ENCODE data around the gene FAM163B.

FAM163B gene

DNA sequence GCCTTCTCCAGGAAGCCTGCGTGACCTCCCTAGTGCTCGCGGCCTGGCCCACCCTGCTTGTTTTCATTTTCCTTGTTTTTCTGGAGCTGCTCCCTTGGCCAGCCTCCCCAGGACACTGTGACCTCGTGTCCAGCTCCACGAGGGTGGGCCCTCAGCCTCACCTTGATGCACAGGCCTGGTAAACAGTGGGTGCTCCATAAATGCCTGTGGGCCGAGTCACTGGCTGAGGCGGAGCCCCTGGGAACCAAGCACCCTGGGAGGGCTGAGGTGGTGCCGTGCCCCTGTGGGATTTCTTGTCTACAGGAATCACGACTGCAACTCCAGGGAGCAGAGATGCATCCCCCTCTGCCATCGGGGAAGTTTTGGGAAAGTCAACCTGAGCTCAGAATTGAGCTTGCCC, 17.2 kb downstream of the FAM163B start:
- Histone ChIP-seq H3K4me1 (ENCODE audit: control insufficient read depth, insufficient read depth, low read length) (no peaks in the 10 kb centered on the region), H3K27me3 (ENCODE audit: control insufficient read depth, insufficient read depth, low read length) (peaks cover 23% of the 10 kb centered on the region), H3K36me3 (ENCODE audit: insufficient read depth, low read length) (no peaks in the 10 kb centered on the region), H3K4me3 (ENCODE audit: low read length) (no peak overlapping the region), H3K9ac (ENCODE audit: low read depth, low read length) (no peak overlapping the region), H3K9me3 (replicated peaks; ENCODE audit: low read length) (no peaks in the 10 kb centered on the region), H3K4me2 (ENCODE audit: low read length) (no peak overlapping the region)

DNA sequence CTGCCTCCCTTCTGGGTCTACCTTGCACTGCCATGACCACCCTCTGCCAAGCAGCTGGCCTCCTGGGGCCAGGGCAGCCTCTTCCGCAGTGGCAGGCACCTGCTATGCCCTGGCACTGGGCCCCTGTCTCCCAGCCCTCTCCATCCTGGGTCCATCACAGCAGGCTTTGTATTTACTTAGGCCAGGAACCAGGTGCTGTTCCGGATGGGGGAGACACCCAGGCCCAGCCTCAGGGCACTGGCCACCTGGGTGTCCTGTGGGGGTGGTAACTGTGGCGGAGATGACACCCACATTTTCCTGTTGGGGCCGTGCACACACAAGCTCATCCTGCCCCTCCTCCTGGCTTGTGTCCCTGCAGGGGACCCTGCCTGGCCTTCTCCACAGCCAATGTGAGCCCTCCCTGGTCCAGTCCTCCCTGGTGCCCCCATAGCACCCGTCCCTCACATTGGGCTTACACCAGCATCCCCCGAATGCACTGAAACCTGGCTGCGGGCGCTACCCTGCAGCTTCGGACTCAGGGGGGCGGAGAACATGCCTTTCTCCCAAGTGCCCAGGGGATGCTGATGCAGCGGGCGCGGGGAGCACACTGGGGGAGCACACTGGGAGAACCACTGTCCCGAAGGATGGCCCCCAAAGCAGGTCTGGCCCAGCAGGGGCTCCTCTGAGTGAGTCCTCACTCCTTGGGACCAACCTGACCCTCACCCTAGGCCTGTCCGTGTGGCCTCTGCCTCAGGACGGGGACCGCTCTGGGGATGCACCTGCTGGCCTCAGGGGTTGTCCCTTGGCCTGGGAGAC, 17.9 kb downstream of the FAM163B start:
- Histone ChIP-seq H3K9ac (ENCODE audit: low read depth, low read length) (no peak overlapping the region), H3K27me3 (ENCODE audit: control insufficient read depth, insufficient read depth, low read length) (peaks cover 30% of the 10 kb centered on the region)

DNA sequence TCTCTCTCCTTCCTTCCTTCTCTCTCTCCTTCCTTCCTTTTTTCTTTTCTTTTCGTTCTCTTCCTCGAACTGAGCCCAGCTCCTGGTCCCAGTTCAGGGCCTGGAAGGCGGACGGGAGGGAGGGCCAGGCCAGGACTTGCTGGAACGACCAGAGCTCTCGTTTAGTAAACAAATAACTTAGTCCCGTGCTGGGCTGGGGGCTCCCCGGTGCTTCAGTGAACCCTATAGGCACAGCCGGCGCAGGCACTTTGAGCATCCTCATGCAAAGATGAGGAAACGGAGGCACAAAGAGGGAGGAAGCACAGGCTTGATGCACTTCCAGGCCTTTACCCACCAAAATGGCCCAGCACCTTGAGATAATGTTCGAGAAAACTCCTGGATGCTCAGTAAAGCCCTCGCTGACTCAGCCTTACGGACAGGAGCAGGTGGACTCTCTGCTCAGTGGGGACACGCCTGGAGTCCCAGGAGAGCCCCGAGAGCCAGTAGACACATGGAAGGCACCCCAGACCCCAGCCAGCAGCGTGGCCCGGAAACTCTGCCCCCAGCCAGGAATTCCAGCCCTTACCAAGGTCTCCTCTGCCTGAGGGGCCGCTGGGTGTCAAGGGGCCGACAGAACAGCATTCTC, 18.8 kb downstream of the FAM163B start:
- no peak overlapping the region for H3K4me2 ChIP-seq (ENCODE audit: low read length)
- H3K9me3 ChIP-seq (replicated peaks; ENCODE audit: low read length), result no peaks in the 10 kb centered on the region
- H3K9ac ChIP-seq (ENCODE audit: low read depth, low read length), result no peak overlapping the region
- no peaks in the 10 kb centered on the region for H3K36me3 ChIP-seq (ENCODE audit: insufficient read depth, low read length)
- no peak overlapping the region for H3K4me3 ChIP-seq (ENCODE audit: low read length)
- peaks cover 39% of the 10 kb centered on the region for H3K27me3 ChIP-seq (ENCODE audit: control insufficient read depth, insufficient read depth, low read length)
- no peaks in the 10 kb centered on the region for H3K4me1 ChIP-seq (ENCODE audit: control insufficient read depth, insufficient read depth, low read length)

More for the DNA sequence above, 17.9 kb downstream of the FAM163B start:
- no peaks in the 10 kb centered on the region for H3K36me3 ChIP-seq (ENCODE audit: insufficient read depth, low read length)
- no peaks in the 10 kb centered on the region for H3K9me3 ChIP-seq (replicated peaks; ENCODE audit: low read length)
- H3K4me1 ChIP-seq (ENCODE audit: control insufficient read depth, insufficient read depth, low read length), result no peaks in the 10 kb centered on the region
- no peak overlapping the region for H3K4me3 ChIP-seq (ENCODE audit: low read length)
- no peak overlapping the region for H3K4me2 ChIP-seq (ENCODE audit: low read length)

DNA sequence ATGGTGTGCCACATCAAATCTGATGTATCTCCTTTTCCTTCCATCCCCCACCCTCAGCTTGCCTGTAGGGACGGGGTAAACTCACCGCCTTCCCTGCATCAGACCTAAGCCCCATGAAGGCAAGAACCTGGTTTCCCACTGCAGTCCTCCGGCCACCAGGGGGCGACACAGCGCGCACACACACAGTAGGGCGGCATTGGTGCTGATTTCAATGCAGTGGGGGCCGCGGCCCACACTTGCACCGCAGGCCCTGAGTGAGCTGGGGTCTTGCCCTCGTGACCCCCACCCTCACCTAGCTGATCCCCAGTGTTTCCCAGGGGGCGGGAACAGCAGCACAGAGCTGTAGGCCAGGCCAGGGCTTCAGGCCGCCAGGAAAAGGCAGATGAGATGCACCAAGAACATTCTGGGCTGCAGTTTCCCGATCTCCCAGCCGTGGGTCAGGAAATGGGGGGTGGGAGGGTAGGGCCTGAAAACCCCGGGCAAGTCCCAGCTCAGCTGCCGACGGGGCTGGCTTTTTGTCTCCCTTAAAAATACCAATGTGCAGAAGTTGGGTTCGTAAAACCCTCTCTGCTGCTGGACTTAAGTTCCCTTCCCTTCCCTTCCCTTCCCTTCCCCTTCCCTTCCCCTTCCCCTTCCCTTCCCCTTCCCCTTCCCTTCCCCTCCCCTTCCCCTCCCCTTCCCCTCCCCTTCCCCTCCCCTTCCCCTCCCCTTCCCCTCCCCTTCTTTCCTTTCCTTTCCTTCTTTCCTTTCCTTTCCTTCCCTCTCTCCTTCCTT, 19.5 kb downstream of the FAM163B start:
- peaks cover 46% of the 10 kb centered on the region for H3K27me3 ChIP-seq (ENCODE audit: control insufficient read depth, insufficient read depth, low read length)
- no peak overlapping the region for H3K9ac ChIP-seq (ENCODE audit: low read depth, low read length)
- no peaks in the 10 kb centered on the region for H3K4me1 ChIP-seq (ENCODE audit: control insufficient read depth, insufficient read depth, low read length)
- H3K36me3 ChIP-seq (ENCODE audit: insufficient read depth, low read length), result no peaks in the 10 kb centered on the region
- H3K9me3 ChIP-seq (replicated peaks; ENCODE audit: low read length), result no peaks in the 10 kb centered on the region
- H3K4me2 ChIP-seq (ENCODE audit: low read length), result no peak overlapping the region
- no peak overlapping the region for H3K4me3 ChIP-seq (ENCODE audit: low read length)

DNA sequence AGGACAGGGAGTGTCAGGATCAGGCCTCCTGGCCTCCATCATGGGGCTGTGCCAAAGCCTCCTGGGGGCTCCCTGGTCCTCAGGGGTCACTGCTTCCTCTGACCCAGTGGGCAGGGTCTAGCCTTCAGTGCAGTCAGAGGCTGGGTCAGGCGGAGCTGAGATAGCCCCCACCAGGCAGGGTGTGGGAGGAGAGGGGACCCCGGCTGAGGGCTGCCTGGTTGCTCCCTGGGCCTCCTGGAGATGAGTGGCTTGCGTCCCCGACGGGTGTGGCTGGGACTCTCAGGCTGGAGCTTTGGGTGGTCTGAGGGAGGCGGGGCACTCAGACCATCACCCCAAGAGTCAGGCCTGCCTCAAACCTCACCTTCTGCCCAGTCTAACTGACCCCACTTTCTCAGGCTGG, 21.7 kb downstream of the FAM163B start:
- Histone ChIP-seq H3K4me1 (ENCODE audit: control insufficient read depth, insufficient read depth, low read length) (no peaks in the 10 kb centered on the region), H3K36me3 (ENCODE audit: insufficient read depth, low read length) (no peaks in the 10 kb centered on the region), H3K4me3 (ENCODE audit: low read length) (no peak overlapping the region), H3K27me3 (ENCODE audit: control insufficient read depth, insufficient read depth, low read length) (peaks cover 59% of the 10 kb centered on the region), H3K4me2 (ENCODE audit: low read length) (no peak overlapping the region), H3K9ac (ENCODE audit: low read depth, low read length) (no peak overlapping the region), H3K9me3 (replicated peaks; ENCODE audit: low read length) (no peaks in the 10 kb centered on the region)

DNA sequence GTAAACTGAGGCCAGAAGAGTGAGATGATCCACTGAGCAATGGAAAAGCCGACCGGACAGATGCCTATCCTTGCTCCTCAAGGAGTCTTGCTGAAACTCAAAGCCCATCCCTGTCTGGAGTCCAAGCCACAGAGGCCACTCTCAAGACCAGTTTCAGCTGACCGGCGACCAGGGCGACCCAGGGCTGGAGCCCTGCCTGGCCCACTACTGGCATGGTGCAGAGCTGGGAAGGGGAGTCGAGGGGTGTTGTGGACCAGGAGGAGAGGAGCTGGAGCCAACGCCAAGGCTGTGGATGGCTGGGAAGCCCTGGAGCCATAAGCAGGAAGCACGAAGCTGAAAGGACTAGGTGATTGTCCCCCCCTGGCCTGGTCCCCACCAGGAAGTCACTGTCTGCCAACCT, 22.1 kb downstream of the FAM163B start:
- Histone ChIP-seq H3K36me3 (ENCODE audit: insufficient read depth, low read length) (no peaks in the 10 kb centered on the region), H3K9ac (ENCODE audit: low read depth, low read length) (no peak overlapping the region)

DNA sequence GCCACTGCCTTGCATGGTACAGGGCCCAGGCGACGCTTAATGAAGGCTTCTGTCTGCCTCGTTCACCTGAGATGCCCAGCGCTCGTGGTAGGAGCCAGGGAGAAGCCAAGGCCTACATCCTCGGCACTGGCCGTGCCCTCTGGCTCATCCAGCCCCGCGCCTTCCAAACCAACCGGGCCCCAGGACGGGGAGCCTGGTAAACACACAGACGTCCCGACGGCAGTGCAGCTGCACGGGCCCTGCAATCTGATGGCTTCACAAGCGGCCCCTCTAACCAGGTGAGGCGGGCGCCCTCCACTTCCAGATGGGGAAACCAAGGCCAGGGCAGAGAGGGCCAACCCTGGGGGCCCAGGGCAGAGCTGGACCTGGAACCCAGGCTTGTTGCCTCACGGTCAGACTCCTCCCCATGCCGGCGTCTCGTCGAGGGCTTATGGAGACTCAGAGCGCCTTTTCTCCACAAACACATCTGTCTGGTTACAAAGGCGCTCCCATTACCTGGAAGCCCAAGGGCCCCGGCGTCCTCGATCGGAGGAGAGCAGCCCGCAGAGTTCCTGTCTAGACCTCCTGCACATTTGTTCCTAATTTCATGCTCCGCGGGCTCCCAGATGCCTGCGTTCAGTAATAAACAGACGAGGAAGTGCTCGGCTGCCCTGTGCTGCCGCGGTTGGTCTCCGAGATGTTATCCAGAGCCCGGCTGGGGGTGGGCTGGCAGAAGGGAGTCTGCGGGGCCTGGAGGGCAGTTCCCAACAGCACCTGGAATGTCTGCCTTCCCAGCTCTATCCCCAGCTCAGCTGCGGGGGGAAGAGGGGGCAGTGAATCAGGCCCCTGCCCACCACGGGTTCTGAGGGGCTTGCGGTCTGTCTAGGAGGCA, 23.5 kb downstream of the FAM163B start:
- Histone ChIP-seq H3K9me3 (replicated peaks; ENCODE audit: low read length) (no peaks in the 10 kb centered on the region), H3K4me1 (ENCODE audit: control insufficient read depth, insufficient read depth, low read length) (no peaks in the 10 kb centered on the region), H3K4me3 (ENCODE audit: low read length) (no peak overlapping the region), H3K36me3 (ENCODE audit: insufficient read depth, low read length) (no peaks in the 10 kb centered on the region), H3K9ac (ENCODE audit: low read depth, low read length) (no peak overlapping the region), H3K27me3 (ENCODE audit: control insufficient read depth, insufficient read depth, low read length) (peaks cover 68% of the 10 kb centered on the region), H3K4me2 (ENCODE audit: low read length) (no peak overlapping the region)

More for the DNA sequence above, 22.1 kb downstream of the FAM163B start:
- Histone ChIP-seq H3K4me3 (ENCODE audit: low read length) (no peak overlapping the region), H3K4me2 (ENCODE audit: low read length) (no peak overlapping the region), H3K9me3 (replicated peaks; ENCODE audit: low read length) (no peaks in the 10 kb centered on the region), H3K27me3 (ENCODE audit: control insufficient read depth, insufficient read depth, low read length) (peaks cover 60% of the 10 kb centered on the region), H3K4me1 (ENCODE audit: control insufficient read depth, insufficient read depth, low read length) (no peaks in the 10 kb centered on the region)

DNA sequence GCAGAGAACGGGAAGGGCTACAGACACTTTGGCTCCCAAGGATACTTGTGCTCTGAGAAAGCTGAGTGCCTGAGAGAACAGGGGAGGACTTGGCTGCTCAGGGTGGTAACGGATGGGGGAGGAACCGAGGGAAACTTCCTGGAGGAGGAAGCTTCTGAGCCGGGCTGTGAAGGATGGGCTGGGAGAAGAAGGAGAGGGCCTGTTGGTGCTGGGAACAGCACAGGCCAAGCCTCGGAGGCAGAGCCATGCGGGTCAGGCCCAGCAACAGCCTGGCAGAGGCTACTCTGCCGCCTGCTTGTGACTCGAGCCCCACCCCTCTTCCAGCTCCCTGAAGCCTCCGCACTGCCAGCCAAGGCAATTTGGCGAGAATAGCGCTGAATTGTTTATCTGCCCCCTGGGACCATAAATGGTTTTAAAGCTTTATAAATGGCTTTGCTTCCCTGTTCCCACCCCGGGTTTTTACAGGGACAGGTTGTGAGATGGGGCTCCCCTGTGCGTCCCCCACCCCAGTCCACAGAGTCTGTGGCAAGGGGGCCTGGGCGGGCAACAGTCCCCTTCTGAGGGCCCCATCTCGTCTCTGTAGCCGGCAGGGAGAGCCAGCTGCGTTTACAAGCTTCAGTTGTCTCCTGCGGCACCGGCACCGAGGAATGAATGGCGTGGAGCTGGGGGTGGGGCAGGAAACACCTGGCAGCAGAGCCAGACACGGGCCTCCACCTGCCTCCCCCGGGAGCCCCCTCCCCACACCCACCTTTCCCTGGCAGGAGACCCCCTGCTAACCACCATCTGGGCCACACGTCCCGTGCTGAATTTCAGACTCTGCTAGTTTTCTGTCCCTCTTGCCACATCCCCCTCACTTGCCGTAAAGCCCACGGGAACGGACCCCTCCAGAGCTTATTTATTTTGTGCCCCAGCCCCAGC, 24.4 kb downstream of the FAM163B start:
- H3K4me3 ChIP-seq (ENCODE audit: low read length), result no peak overlapping the region
- H3K9me3 ChIP-seq (replicated peaks; ENCODE audit: low read length), result no peaks in the 10 kb centered on the region
- H3K4me2 ChIP-seq (ENCODE audit: low read length), result no peak overlapping the region
- H3K27me3 ChIP-seq (ENCODE audit: control insufficient read depth, insufficient read depth, low read length), result peaks cover 73% of the 10 kb centered on the region
- H3K9ac ChIP-seq (ENCODE audit: low read depth, low read length), result no peak overlapping the region
- H3K36me3 ChIP-seq (ENCODE audit: insufficient read depth, low read length), result no peaks in the 10 kb centered on the region
- no peaks in the 10 kb centered on the region for H3K4me1 ChIP-seq (ENCODE audit: control insufficient read depth, insufficient read depth, low read length)

DNA sequence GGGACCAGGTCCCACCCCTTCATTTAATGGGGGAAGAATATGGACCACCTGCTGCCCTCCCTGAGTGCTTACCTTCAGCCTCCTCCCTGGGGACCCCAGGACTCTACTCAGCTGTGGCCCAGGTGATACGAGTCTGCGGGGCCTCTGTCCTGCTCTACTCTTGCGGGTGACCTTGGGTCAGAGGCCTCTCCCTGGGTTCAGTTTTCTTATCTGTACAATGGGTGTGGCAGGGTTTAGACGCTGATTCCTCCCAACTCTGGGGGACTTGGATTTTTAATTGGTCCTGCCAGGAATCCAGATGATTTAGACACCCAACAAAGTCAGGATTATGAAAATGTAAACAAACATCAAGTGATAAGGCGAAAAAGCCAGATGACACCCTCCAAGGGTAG, 25.0 kb downstream of the FAM163B start:
- Histone ChIP-seq H3K36me3 (ENCODE audit: insufficient read depth, low read length) (no peaks in the 10 kb centered on the region), H3K4me3 (ENCODE audit: low read length) (no peak overlapping the region), H3K9ac (ENCODE audit: low read depth, low read length) (no peak overlapping the region), H3K4me2 (ENCODE audit: low read length) (no peak overlapping the region), H3K9me3 (replicated peaks; ENCODE audit: low read length) (no peaks in the 10 kb centered on the region), H3K4me1 (ENCODE audit: control insufficient read depth, insufficient read depth, low read length) (no peaks in the 10 kb centered on the region), H3K27me3 (ENCODE audit: control insufficient read depth, insufficient read depth, low read length) (peaks cover 78% of the 10 kb centered on the region)

DNA sequence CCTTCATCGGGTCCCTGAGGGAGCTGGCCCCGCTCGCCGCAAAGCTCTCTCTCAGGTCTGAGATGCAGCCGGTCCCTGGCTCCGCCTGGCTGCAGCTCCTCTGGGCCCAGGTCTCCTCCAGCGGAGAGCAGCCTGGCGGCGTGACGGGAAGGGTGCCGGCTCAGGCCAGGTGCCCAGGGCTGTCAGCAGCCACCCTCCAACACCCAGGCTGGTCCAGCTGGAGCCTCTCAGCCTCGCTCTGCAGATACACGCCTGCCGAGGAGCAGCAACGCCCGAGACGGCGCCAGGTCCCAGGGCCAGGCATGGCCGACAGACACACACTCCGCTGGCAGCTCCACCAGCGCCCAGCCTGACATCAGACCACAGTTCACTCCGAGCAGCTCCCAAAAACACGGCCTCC, 25.6 kb downstream of the FAM163B start:
- no peak overlapping the region for H3K9ac ChIP-seq (ENCODE audit: low read depth, low read length)
- H3K27me3 ChIP-seq (ENCODE audit: control insufficient read depth, insufficient read depth, low read length), result peaks cover 78% of the 10 kb centered on the region
- H3K36me3 ChIP-seq (ENCODE audit: insufficient read depth, low read length), result no peaks in the 10 kb centered on the region
- H3K9me3 ChIP-seq (replicated peaks; ENCODE audit: low read length), result no peaks in the 10 kb centered on the region
- no peaks in the 10 kb centered on the region for H3K4me1 ChIP-seq (ENCODE audit: control insufficient read depth, insufficient read depth, low read length)
- H3K4me3 ChIP-seq (ENCODE audit: low read length), result no peak overlapping the region
- H3K4me2 ChIP-seq (ENCODE audit: low read length), result no peak overlapping the region

All from skeletal muscle satellite cell (primary cell).